ENCODE measurements around the gene DONSON.

Gene DONSON

GRCh38 chr21:33562389-33562788, 26.1 kb downstream of the DONSON start:
- DNase-seq (ENCODE audit: low spot score): no peak

GRCh38 chr21:33561373-33561772, 27.1 kb downstream of the DONSON start:
- no peak for DNase-seq (ENCODE audit: low spot score)

- no peak for DNase-seq (ENCODE audit: low spot score)
Observed at GRCh38 chr21:33560965-33561364, 27.5 kb downstream of the DONSON start.

GRCh38 chr21:33559813-33560212, 28.7 kb downstream of the DONSON start:
- no peak for DNase-seq (ENCODE audit: low spot score)

GRCh38 chr21:33558777-33559421, 29.6 kb downstream of the DONSON start:
- no peak for DNase-seq (ENCODE audit: low spot score)

- DNase-seq (ENCODE audit: low spot score): no peak
Observed at GRCh38 chr21:33557447-33557846, 31.0 kb downstream of the DONSON start.

- DNase-seq (ENCODE audit: low spot score): no peak
Observed at GRCh38 chr21:33554982-33555344, 33.5 kb downstream of the DONSON start.

GRCh38 chr21:33554236-33554981, 34.1 kb downstream of the DONSON start:
- no peak for DNase-seq (ENCODE audit: low spot score)

GRCh38 chr21:33552999-33553598, 35.4 kb downstream of the DONSON start:
- no peak for DNase-seq (ENCODE audit: low spot score)

GRCh38 chr21:33552093-33552998, 36.1 kb downstream of the DONSON start:
- no peak for DNase-seq (ENCODE audit: low spot score)

GRCh38 chr21:33551664-33552063, 36.8 kb downstream of the DONSON start:
- DNase-seq (ENCODE audit: low spot score): no peak

GRCh38 chr21:33550772-33551660, 37.5 kb downstream of the DONSON start:
- no peak for DNase-seq (ENCODE audit: low spot score)

- DNase-seq (ENCODE audit: low spot score): no peak
Observed at GRCh38 chr21:33549848-33550771, 38.4 kb downstream of the DONSON start.

GRCh38 chr21:33546086-33546485, 42.4 kb downstream of the DONSON start:
- DNase-seq (ENCODE audit: low spot score): peak; percentile 14

GRCh38 chr21:33544451-33545195, 43.9 kb downstream of the DONSON start:
- no peak for DNase-seq (ENCODE audit: low spot score)

GRCh38 chr21:33543505-33544129, 44.9 kb downstream of the DONSON start:
- DNase-seq (ENCODE audit: low spot score): no peak

GRCh38 chr21:33542640-33543504, 45.6 kb downstream of the DONSON start, which contains the start of gene SON:
Gene SON (plus strand): TSS chr21:33543038. CDS start chr21:33543093, 55 bp downstream.
- peak; percentile 100 for DNase-seq (ENCODE audit: low spot score)

Measured in globus pallidus (tissue), 1 donor.